Psoas muscle (tissue), 8 donors: Measurements from ENCODE around the gene SYNE2. TPM values are rescaled to one million over a fixed set of nuclear protein-coding genes. Genes with fewer than 3 reads are reported as not detected.

ENCODE experiments used
- ATAC-seq, 4 donors: fragments of 200-7000 bp; cut with Tn5 transposase; one replicate each; pipeline ENCODE4 v1.9.1; 2020; ENCODE audit warnings: moderate library complexity in 3 of 4, mild to moderate bottlenecking in 2 of 4
- DNase-seq, 2 donors: peaks; one replicate each; pipeline ENCODE4 v3.0.0-alpha.2; 2020
- H3K27ac ChIP-seq: fragments of 200-600 bp; one replicate; pipeline ENCODE4 v1.8.0; 2022
- H3K27me3 ChIP-seq, 3 donors: fragments of 200-600 bp in 1 of 3; one replicate each; pipeline versions ENCODE4 v1.6.1 to v1.8.0; 2013 to 2022; ENCODE audit warnings: low read length in 2 of 3, mild to moderate bottlenecking in 2 of 3, moderate library complexity in 1 of 3; ENCODE audit not compliant: insufficient read depth in 3 of 3
- H3K36me3 ChIP-seq, 2 donors: fragments of 200-600 bp in 1 of 2; one replicate each; pipeline versions ENCODE4 v1.6.1 to v1.8.0; 2013 to 2022; ENCODE audit warnings: low read depth in 1 of 2, mild to moderate bottlenecking in 1 of 2, moderate library complexity in 1 of 2; ENCODE audit not compliant: insufficient read depth in 1 of 2
- H3K4me1 ChIP-seq: fragments of 200-600 bp; one replicate; pipeline ENCODE4 v1.8.0; 2022
- H3K4me3 ChIP-seq: fragments of 200-600 bp; one replicate; pipeline ENCODE4 v1.8.0; 2022; ENCODE audit warnings: mild to moderate bottlenecking
- H3K9me3 ChIP-seq: fragments of 200-600 bp; one replicate; pipeline ENCODE4 v1.8.0; 2022
- CTCF ChIP-seq: fragments of 200-600 bp; IDR thresholded peaks from one replicate; pipeline ENCODE4 v1.8.0; 2022; ENCODE audit warnings: antibody characterized with exemption
- WGBS, 3 donors: extraction: QIAGEN DNeasy Blood & Tissue Kit; methylation state at CpG; one replicate each; pipeline versions ENCODE4 v1.1.6 to v1.1.7; 2013; 5-methylcytosine and 5-hydroxymethylcytosine counted together
- intact Hi-C, 2 donors: fragments of 100-400 bp; cut with DNase I; formaldehyde crosslinking; loops; one replicate each; pipeline versions ENCODE4 v1.11.0 to v1.14.2; 2022
- polyA plus RNA-seq, 3 donors: library from polyadenylated mRNA; stranded (reverse); fragments of 200-250 nt; gene quantifications; one replicate each; pipeline ENCODE4 v1.2.3, GENCODE V29; 2013
- total RNA-seq, 4 donors: library from RNA; stranded (reverse); fragmentation: NEBNext Ultra II Directional in 2 of 4; extraction: Animal tissue kit (Norgen Biotek cat#: 25700) in 2 of 4; gene quantifications; one replicate each; pipeline versions ENCODE4 v1.2.1 to v1.2.4, GENCODE V29; 2021 to 2023
- donor health status: healthy with polysubstance abuse.
- donor health status: DM: no; HTN: no; CAD: no; lungs with moderate emphysema.
- donor health status: Bipolar disorder and iron deficiency.
- donor health status: healthy.
- donor health status: DM: yes; HTN: yes; CAD: no.
- donor health status: DM: no; HTN: no; CAD: no.
- donor health status: DM: no; HTN: no; CAD: no.
- donor health status: DM: yes; HTN: yes; CAD: no.

Gene SYNE2
- total and polyA plus RNA-seq, 7 donors, result 23.0 to 239 (median 150) TPM

- whole genome bisulfite sequencing, 3 donors, result 95 to 100% (median 100%) methylated on average over 1 of the region's 1 CpG
- no peak for TF ChIP-seq CTCF
- ATAC-seq (no peak), DNase-seq (no peak)
- Histone ChIP-seq H3K4me3 (no peak overlapping the region), H3K27ac (no peak overlapping the region), H3K27me3 (no peaks in the 10 kb centered on the region), H3K36me3 (peaks cover 5 to 93% of the 10 kb centered on the region in 2 donors), H3K9me3 (no peaks in the 10 kb centered on the region), H3K4me1 (no peaks in the 10 kb centered on the region)
- intact Hi-C loops, result no loop called here
Measured at GRCh38 chr14:64000749-64001148, 147.9 kb downstream of the SYNE2 start.

GRCh38 chr14:64005822-64006221 lies 153.0 kb downstream of the SYNE2 start:
- no peak overlapping the region for H3K4me3 ChIP-seq
- no peaks in the 10 kb centered on the region for H3K9me3 ChIP-seq
- no peak overlapping the region for H3K27ac ChIP-seq
- no peaks in the 10 kb centered on the region for H3K27me3 ChIP-seq
- intact Hi-C loops, result no loop called here
- peaks cover 2 to 71% of the 10 kb centered on the region in 2 donors for H3K36me3 ChIP-seq
- H3K4me1 ChIP-seq, result no peaks in the 10 kb centered on the region
- no peak for DNase-seq
- no peak for ATAC-seq
- TF ChIP-seq CTCF, result no peak
- WGBS, 3 donors, result 96 to 98% (median 96%) methylated on average over 2 of the region's 2 CpGs

- intact Hi-C loops, result no loop called here
- 90 to 91% (median 90%) methylated on average over 2 of the region's 2 CpGs for WGBS, 3 donors
Measured at GRCh38 chr14:64008016-64008415, 155.2 kb downstream of the SYNE2 start.

GRCh38 chr14:64012003-64012402 lies 159.2 kb downstream of the SYNE2 start:
- no peak for TF ChIP-seq CTCF
- intact Hi-C loops, result no loop called here
- Histone ChIP-seq H3K9me3 (no peaks in the 10 kb centered on the region), H3K27me3 (no peaks in the 10 kb centered on the region), H3K4me3 (no peak overlapping the region), H3K36me3 (peaks cover 0 to 54% of the 10 kb centered on the region in 2 donors), H3K27ac (no peak overlapping the region), H3K4me1 (no peaks in the 10 kb centered on the region)
- WGBS, 3 donors, result 87 to 97% (median 89%) methylated on average over 3 of the region's 3 CpGs
- no peak for ATAC-seq
- DNase-seq, result no peak

More at GRCh38 chr14:64008016-64008415, 155.2 kb downstream of the SYNE2 start:
- ATAC-seq (no peak), DNase-seq (no peak)
- no peak overlapping the region for H3K27ac ChIP-seq
- H3K36me3 ChIP-seq, result peaks cover 2 to 60% of the 10 kb centered on the region in 2 donors
- H3K27me3 ChIP-seq, result no peaks in the 10 kb centered on the region
- no peak for TF ChIP-seq CTCF
- no peak overlapping the region for H3K4me3 ChIP-seq
- no peaks in the 10 kb centered on the region for H3K4me1 ChIP-seq
- no peaks in the 10 kb centered on the region for H3K9me3 ChIP-seq

- Histone ChIP-seq H3K27me3 (no peaks in the 10 kb centered on the region), H3K27ac (no peak overlapping the region), H3K4me3 (no peak overlapping the region), H3K9me3 (no peaks in the 10 kb centered on the region), H3K36me3 (peaks cover 0 to 54% of the 10 kb centered on the region in 2 donors), H3K4me1 (no peaks in the 10 kb centered on the region)
- intact Hi-C loops, result no loop called here
- no peak for ATAC-seq
- DNase-seq, result no peak
- 81 to 97% (median 90%) methylated on average over 1 of the region's 1 CpG for WGBS, 3 donors
- TF ChIP-seq CTCF, result no peak
Measured at GRCh38 chr14:64012720-64013119, 159.9 kb downstream of the SYNE2 start.
